Prostate gland (tissue), 2 donors: ENCODE results near the gene SHROOM4.

ENCODE experiments used
- POLR2A ChIP-seq: fragments of 450-650 bp; IDR thresholded peaks from one replicate; pipeline ENCODE4 v1.6.1; 2016; ENCODE audit warnings: antibody characterized with exemption, mild to moderate bottlenecking
- POLR2AphosphoS5 ChIP-seq: sonication (generic); formaldehyde crosslinking; IDR thresholded peaks from one replicate; pipeline ENCODE4 v1.6.1; 2017; ENCODE audit warnings: antibody characterized with exemption
- TF ChIP-seq, protein P1 (sequence below), 4 experiments: fragments of 200-600 bp in 2 of 4; fragments of 450-650 bp in 2 of 4; sonication (generic) in 2 of 4; IDR thresholded peaks; 1 replicate in 3 of 4; 2 replicates in 1 of 4; pipeline ENCODE4 v1.5.1; 2016 to 2019; ENCODE audit warnings: antibody characterized with exemption in 4 of 4, mild to moderate bottlenecking in 2 of 4, moderate library complexity in 2 of 4

DNA sequence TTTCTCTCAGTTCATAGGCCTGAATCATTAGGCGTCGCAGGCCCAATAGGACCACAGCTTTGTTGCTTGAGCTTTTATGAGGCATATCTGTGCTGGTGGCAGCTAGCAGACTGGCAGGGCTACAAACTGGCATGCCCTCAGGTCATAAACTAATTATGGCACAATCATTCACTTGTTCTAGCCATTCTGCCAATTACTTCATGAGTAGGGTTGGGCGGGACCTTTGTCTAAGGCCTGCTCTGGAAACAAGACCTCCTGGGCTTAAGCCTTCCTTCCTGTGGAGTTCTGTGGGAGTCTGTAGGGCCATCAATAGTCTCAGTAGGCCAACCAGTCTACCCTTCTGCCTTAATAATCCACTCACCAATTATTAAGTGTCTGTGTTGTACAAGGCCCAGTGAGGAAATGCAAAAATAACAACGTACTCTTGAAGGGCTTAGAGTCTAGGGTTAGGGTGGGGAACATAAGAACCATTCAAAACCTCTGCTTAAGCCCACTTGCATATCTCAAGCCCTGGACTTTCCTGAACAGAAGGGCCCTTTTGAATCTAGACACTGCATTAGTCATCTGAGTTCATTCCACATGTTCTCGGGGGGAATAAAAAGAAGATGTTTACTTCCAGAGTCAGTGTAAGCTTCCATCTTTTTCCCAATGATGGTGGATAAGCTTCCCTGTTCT lies 44.5 kb downstream of the SHROOM4 start:
- TF ChIP-seq, protein P1, sequence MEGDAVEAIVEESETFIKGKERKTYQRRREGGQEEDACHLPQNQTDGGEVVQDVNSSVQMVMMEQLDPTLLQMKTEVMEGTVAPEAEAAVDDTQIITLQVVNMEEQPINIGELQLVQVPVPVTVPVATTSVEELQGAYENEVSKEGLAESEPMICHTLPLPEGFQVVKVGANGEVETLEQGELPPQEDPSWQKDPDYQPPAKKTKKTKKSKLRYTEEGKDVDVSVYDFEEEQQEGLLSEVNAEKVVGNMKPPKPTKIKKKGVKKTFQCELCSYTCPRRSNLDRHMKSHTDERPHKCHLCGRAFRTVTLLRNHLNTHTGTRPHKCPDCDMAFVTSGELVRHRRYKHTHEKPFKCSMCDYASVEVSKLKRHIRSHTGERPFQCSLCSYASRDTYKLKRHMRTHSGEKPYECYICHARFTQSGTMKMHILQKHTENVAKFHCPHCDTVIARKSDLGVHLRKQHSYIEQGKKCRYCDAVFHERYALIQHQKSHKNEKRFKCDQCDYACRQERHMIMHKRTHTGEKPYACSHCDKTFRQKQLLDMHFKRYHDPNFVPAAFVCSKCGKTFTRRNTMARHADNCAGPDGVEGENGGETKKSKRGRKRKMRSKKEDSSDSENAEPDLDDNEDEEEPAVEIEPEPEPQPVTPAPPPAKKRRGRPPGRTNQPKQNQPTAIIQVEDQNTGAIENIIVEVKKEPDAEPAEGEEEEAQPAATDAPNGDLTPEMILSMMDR (IDR thresholded peaks at IDR 0.05): no peak
- TF ChIP-seq POLR2AphosphoS5 (no peak), POLR2A (no peak)
